CD4-positive, alpha-beta T cell treated with Interleukin-1 beta for 1 hour (primary cell): ENCODE data around the gene SP3.

Experiments used
- DNase-seq, 2 donors: peaks; one replicate each; pipeline ENCODE4 v3.0.0-alpha.2; 2020 to 2022

The SP3 gene

GRCh38 chr2:173965372-173966025 lies at the start of gene SP3:
Gene SP3 (minus strand): TSS chr2:173965373. CDS start chr2:173965171, 202 bp downstream.
- peak; percentile 96 for DNase-seq

- no peak for DNase-seq
Observed at GRCh38 chr2:174014699-174015070, 49.5 kb upstream of the SP3 start.

GRCh38 chr2:174014011-174014698 lies 49.0 kb upstream of the SP3 start:
- no peak for DNase-seq

GRCh38 chr2:174013315-174013751 lies 48.2 kb upstream of the SP3 start:
- no peak for DNase-seq

GRCh38 chr2:174012347-174013314 lies 47.5 kb upstream of the SP3 start:
- DNase-seq: peak; percentile 41 to 65

GRCh38 chr2:174011796-174012195 lies 46.6 kb upstream of the SP3 start:
- no peak for DNase-seq

- no peak for DNase-seq
Observed at GRCh38 chr2:174011173-174011572, 46.0 kb upstream of the SP3 start.

- DNase-seq: no peak
Observed at GRCh38 chr2:174009488-174010223, 44.5 kb upstream of the SP3 start.

- DNase-seq: no peak
Observed at GRCh38 chr2:174008720-174009119, 43.5 kb upstream of the SP3 start.

GRCh38 chr2:174007010-174007409 lies 41.8 kb upstream of the SP3 start:
- DNase-seq: no peak

- no peak for DNase-seq
Observed at GRCh38 chr2:174005801-174006419, 40.7 kb upstream of the SP3 start.

GRCh38 chr2:174004905-174005605 lies 39.9 kb upstream of the SP3 start:
- no peak for DNase-seq

- DNase-seq: peak in 1 of 2 donors; percentile 15
Observed at GRCh38 chr2:174003720-174004695, 38.8 kb upstream of the SP3 start.

GRCh38 chr2:174002679-174003078 lies 37.5 kb upstream of the SP3 start:
- DNase-seq: no peak

- no peak for DNase-seq
Observed at GRCh38 chr2:174001107-174001506, 35.9 kb upstream of the SP3 start.

- no peak for DNase-seq
Observed at GRCh38 chr2:173999724-174000123, 34.6 kb upstream of the SP3 start.

- DNase-seq: no peak
Observed at GRCh38 chr2:173999272-173999671, 34.1 kb upstream of the SP3 start.

GRCh38 chr2:173998386-173998785 lies 33.2 kb upstream of the SP3 start:
- DNase-seq: no peak

- no peak for DNase-seq
Observed at GRCh38 chr2:173997753-173998152, 32.6 kb upstream of the SP3 start.

GRCh38 chr2:173997269-173997668 lies 32.1 kb upstream of the SP3 start:
- peak; percentile 31 to 86 for DNase-seq
